DMS79 treated with DMSO at 0.1 percent for 48 hours (cell line): ENCODE data around the gene ESRRB.

Source experiments
- DNase-seq: peaks from one replicate; lab custom pipeline; 2025; lab: John Stamatoyannopoulos, UW

Gene ESRRB

DNA sequence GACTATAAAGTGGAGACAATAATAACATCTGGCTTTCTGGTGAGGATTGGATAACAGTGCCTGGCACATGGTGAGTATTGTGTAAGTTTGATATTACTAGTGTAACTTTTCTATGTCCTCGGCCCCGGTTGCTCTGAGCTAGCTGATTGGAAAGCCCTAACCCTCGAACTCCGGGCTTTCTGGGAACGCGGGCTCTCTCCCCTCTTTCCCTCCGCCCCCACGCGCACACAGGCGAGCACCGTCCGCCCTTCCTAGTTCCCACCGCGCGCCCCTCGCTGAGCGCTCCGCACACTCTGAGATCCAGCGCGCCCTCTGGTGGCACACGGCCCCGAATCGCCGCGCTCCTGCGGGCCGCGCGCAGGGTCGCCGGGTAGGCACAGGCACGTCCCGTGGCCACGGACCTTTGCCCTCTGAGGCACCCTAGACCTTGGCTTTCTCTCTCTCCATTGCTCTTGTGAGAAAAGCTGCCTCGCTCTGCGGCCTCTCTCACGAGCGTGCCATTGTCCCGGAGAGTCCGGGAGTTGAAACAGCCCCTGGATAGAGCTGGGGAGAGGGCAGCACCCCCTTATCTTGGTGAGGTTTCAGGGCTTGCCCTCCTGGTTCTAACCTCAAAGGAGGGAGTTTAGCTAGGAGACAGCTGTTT, 23.2 kb upstream of the ESRRB start:
- DNase-seq: peak; percentile 62

DNA sequence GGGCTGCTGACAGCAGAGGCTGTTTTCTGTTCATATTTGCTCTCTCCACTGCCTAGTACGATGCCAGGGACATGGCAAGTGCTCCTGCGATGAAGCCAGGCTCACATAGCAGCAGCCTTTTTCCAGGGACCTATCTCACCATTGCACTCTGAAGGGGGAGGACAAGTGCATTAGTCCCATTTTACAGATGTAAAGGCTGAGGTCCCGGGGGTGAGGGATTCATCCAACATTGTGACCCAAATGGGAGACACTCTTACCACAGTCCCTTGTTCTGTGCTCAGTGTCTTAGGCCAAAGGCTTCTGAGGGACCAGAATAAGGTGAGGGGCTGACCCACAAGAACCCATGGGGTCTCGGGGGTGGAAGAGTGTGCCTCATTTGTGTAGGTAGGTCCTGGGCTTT, 21.6 kb upstream of the ESRRB start:
- DNase-seq: no peak

DNA sequence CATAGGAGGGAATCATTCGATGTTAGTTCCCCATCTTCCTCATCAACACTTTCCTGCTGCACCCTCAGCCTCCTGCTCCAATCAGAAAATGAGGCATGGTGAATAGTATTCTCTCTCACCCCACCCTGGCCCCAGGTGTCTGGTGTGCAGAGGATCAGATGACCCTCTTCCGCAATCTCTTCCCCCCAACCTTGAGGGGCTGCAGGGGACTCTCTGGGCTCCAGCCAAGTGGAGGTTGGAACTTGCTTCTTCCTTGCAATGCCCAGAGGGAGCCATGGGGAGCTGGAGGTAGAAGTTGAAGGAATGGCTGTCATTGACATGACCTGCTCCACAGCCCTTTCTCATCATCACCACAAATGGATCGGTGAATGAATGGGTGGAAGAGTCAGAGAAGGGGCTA, 20.2 kb upstream of the ESRRB start:
- no peak for DNase-seq

DNA sequence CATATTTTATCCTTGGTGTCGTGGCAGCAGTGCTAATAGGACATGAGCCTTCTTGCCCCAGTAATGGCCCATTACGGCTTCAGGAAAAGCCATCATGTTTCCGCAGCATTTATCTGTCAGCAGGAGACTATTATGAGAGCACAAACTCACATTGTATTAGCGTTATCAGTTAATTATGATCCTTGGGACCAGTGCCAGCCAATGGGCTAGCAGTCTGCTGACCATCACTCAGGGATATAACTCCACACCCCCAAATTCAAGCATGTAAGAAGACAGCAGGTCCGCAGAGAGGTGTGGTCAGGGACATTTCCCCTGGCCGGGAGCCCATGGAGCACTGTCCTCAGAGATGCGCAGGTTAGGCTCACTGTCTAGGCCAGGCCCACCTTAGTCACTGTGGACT, 4.9 kb upstream of the ESRRB start:
- DNase-seq: no peak

DNA sequence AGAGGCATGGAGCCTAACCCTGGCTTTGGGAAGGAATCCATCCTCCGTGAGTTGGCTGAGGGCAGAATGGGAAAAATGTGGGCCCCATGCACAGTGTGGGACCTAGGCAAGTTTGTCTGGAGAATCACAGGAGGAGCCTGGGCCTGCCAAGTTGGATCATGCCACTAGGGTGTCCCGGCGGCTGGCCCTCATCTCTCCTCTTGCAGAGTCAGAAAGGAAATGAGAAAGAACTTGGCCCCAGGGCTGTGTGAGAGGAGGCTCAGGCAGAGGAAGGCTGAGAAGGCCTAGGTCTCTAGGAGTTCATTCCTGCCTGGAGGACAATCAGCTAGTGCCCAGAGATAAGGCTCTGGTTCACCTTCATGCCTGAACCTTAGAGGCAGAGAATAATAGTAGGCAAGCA, 2.5 kb upstream of the ESRRB start:
- DNase-seq: no peak

DNA sequence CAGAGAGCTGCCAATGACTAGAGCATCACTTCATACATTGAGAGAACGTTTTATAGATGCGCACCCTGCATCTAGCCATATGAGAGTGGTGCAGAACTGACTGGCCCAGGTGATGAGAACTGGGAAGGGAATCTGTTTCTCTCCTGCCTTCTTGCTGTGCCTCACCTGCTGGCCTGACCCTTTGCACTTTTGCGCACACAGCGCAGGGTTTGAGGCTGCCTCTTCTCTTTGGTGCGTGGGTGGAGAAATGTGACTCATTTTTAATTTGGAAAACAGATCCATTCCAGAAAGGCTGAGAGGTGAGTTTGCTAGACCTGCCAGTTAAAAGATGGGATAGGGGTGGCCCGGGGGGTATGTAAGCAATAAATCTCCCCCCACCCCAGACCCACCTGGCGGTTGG, 453 bp upstream of the ESRRB start:
- no peak for DNase-seq

DNA sequence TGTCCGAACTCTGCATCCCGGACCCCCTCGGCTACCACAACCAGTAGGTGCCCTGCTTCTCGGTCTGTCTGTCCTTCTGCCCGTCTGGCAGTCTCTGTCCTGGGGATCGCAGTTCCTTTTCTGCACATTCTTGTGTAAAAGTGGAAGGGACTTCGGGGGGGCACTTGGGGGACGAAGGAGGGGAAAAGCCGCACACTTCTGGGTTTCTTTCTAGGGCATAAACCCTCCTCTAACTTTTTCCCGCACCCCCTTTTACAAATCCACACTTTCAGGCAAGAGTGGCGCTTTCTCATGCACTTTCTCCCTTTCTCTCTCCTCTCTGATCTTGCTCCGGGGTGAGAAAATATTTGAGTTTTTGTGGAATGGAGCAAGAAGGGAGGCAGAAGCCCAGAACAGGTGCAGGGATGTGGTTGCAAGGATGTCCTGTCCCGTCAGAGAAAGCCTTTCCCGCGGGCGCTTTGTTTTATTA, 506 bp downstream of the ESRRB start:
- DNase-seq: no peak

DNA sequence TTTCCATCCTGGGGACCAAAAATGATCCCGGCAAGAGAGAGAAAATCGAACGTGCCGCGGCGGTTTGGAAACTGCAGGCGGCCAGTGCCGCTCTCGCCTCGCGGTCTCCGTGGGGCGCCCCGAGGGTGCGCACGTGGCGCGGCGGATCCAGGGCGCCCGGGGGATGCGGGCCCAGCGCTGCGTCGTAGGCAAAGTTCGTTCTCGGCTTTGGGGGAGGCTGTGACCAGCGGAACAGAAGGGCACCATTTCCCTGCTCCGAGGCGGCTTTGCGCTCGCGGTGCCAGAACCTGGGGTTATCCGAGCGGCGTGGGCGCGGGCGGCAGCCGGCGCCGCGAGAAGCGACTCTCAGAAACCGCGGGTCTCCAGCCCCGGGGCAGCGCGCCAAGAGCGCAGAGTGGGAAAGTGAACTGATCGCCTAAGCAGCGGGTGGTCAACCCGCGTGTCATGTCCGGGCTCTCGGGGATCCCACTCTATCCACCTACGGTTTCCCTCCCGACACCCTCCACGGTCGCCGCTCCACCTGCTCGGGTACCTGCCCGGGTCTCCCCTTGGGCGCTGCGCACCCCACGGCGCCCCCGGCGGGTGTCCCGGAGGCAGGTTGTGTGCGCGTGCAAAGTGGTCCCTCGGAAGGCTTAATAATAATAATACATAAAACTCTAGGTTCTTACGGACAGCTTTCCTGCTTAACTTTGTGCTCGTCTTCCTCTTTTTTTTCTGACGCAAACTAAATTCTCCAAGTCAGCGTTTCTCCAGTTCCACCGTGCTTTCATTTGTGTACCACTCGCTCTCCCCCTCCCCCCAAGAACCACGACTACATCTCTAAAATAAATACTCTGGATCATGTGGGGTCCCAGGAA, 1.2 kb downstream of the ESRRB start:
- no peak for DNase-seq

DNA sequence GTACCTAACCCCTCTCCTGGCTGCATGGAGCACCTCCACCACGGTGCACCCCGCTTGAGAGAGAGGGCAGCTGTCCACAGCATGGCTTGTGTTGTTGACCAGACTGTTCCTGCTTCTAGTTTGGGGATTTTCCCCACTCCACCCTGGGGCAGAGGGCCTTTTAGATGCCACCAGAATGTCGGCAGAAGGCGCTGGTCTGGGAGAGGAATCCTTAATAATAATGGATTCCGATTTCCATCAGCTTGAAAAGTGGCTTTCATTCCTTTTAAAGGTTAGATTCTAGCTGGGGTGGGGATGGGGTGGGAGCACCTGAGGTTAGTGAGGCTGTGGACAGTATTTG, 1.8 kb downstream of the ESRRB start:
- DNase-seq: no peak

DNA sequence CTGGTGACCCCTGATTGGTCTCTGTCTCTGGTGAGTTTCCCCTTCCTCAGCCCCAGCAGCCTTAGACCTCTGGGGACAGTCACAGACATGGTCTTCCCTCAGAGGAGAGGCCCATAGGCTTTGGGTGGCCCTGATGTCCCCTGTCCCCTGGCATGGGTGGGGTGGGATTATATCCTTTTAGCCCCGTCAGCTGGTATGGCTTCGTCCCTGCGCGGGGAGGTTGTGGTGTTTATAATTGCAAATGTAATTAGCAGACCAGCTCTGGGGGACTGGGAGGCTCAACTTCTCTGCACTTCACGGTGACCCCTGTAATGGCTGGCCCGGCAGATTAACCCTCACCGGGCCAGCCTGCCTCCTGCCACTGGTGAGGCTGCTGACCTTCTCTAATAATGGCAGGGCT, 5.1 kb downstream of the ESRRB start:
- DNase-seq: no peak

DNA sequence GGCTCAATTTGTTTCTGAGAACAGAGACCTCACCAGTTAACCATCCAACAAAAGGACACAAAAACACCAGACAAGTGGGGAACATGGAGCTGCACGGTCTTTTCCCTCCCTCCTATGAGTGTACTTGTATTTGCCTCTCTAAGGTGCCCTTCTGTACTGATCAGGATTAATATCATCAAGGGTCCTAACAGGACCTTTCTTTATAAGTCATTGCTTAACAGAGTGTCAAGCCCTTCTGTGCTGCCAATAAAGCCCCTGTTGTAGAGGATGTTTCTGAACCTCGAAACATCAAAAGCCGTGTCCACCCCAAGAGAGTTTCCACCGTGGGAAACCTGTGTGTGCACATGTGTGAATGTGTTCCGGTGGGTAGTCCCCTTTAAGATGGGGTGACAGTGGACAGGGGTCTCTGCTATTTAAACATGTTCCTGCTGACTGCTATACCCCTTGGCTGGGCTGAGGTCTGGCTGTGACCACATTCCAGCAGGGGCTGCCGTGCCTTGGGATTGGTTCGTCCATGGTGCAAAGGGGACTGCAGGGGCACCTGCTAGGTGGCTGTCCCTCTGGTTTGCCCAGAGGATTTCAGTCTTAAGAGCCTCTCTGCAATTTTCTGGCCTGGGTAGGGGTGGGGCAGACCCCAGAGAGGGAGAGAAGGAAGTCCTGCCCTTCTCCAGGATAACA, 6.0 kb downstream of the ESRRB start:
- DNase-seq: no peak

DNA sequence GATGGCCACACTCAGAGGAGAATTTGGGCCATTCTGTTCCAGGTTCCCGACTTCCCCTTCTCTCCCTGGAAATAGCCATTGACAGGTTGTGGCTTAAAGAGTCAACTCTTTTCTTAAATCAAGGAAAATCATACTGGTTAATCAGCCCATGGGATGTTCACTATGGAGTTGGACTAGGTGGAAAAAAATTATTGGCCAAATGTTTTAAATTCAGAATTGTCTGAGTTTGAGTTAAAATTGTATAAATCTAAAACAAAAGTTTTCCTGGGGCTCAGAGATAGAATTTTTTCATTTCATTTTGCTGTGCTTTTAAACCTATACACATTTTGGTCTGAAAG, 6.5 kb downstream of the ESRRB start:
- DNase-seq: no peak

DNA sequence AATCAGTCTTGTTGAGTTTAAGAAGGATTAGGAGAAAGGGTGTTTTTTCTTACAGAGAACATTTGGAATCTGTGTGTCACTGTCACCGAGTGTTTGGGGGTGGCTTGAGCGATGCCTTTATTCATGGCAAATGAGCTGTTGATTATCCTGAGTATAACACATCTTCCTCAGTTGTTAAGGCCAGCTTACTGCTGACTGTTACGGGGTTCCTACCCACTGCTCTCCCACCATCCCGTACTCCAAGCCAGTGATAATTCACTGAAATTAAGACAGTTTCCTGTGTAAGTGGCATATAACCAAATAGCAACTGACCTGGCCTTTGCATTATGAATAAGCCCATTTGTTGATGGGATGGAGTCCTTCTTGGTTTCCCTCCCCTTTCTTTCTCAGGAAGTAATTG, 9.5 kb downstream of the ESRRB start:
- no peak for DNase-seq

DNA sequence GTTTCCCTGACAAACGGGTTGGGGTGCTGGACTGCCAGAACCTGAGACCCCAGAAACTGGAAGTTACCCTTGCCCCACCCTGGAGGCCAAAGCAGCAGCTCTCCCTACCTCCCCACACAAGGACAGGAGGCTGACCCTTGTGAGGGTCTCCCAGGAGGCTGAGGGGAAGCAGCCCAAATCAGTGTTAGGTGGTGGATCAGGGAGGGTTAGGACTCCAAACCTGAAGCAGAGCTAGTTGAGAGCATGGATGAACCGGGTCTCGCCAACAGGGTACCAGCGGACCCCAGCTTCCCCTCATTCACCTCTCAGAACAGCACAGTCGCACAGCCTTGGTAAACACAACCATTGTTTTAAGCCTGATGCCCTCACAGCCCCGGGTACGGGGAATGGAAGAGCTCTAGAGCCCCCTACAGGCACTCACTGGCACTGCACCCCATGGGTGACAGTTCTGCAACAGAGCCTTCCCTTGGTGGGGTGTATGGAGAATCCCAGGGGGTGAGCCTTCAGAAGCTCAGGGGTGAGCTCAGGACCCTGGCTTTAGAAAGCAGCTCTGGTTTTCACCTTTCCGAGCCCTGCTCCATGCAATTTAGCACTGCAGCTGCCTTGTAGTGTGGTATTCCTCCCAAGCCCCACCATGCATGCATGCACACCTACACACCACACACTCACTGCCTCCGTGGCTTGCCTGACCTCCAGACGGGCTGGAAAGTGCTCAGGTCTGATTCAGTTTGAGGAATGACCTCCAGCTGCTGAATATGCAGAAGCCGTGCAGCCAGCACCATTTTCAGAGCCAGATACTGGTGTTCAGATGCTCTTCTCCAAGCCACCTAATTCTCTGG, 11.2 kb downstream of the ESRRB start:
- peak; percentile 69 for DNase-seq

DNA sequence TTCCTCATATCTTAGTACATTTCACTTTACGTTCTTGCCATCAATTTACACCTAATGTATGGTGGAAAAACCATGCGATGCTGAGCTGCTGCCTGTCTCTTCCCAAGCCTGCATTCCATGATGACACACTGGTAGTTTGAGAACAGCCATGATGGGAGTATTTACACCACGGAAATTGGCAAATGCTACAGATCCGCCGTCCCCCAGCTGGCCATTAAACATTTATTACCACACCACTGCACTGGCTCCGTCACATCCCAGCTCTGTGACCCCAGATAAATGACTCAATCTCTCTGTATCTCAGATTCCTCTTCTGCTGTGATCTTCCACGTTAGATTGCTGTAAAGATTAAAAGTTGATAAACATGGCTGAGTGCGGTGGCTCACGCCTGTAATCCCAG, 13.9 kb downstream of the ESRRB start:
- no peak for DNase-seq

DNA sequence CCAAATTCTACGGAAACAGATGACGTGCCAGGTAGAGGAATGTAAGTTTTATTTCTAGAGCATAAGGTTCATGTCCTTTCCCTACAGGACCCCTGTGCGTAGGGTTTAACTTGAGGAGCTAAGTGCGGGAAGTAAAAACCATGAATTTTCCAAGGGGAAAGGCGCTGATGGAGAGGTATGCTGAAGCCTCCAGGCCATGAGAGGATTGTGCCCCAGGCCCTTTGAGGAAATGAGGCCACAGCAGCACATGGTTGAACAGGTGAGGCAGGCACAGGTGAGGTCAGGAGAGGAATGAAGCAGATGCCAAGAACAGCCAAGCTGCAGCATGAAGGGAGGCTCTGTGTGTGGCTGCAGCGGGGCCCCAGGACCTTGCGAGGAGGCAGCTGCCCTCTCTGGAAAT, 14.7 kb downstream of the ESRRB start:
- no peak for DNase-seq

DNA sequence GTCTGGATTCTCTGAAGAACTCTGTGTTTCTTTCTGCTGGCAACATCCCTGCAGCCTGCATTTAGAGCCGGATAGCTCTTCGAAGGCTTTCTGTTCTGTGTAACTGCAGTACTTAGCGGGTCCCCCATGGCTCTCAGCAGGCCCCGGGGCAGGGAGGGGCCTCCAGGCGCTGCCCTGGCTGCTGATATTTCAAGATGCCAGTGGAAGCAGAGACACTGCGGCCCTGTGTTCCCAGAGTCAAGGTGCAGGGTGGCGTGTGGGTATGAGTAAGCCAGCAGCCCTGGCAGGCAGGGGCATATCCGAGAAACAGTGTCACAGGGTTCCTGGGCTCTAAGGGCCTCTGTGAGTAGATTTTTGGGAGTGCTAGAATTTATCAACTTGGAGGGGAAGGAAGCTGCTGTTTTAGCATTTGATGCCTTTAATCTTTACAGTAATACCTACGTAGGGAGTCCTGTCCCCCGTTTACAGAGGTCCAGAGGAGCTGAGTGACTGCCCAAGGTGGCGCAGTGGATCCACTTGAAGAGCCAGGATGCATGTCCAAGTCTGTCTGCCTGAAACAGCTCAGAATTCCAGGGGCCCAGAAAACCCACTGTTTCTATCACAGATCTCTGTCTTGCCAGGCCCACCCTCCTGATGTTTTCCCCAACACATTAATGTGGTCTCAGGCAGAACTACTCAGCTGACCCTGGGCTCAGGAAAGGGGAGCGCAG, 16.2 kb downstream of the ESRRB start:
- DNase-seq: no peak

DNA sequence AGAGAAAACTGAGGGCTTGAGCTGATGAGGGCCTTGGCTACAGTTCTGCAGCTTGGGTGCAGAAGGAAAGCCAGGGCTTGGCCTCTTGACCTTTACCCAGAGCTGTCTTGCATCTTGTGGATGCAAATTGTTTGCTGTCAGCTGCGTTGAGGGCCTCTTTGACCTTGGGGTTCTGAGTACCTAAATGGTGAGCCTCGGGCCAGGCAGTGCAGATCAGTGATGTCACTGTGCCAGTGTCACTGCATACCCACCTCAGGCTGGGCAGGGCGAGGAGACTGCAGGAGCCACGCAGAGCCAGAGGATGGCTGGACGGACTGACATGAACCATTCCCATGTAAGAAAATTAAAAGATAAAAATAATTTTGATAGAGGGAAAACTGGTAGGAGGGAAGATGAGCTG, 18.6 kb downstream of the ESRRB start:
- no peak for DNase-seq

DNA sequence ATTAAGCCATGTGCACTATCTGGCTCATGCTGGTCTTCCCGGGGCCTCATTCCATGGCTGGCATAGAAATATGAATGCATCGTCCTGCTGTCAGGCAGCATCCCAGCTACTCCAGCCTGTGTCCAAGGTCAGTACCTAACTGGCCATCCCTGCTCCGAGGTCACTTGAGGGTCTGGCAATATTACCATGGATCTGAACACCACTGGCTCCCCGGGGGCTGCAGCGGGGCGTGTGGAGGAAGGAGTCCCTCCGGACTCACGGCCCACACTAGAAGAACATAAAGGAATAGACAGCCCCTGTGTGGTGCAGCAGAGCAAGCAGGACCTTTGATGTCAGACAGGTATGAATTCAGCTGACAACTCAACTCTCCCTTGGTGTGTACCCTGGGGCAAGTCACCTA, 19.2 kb downstream of the ESRRB start:
- no peak for DNase-seq

DNA sequence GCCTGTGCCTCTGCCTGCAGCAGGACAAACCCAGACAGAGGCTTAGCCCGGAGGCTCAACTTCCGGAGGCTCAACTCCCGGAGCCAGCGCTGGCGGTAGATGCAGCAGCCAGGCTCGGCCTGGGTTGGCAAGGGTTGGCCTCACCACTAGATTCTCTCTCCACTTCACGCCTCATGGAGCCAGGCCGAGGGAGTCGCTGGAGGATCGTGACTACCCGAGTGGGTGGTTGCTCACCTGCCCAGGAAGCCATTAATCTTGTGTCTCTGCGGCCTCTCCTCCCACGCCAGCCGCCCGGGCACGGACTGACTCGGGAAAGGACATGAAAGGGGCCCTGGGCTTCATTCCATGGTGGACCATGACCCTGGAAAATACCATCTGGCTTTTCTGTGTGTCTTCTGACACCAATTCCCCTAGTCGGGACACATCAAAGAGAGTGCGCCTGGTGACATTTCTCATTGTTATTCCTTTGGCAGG, 20.8 kb downstream of the ESRRB start:
- no peak for DNase-seq

DNA sequence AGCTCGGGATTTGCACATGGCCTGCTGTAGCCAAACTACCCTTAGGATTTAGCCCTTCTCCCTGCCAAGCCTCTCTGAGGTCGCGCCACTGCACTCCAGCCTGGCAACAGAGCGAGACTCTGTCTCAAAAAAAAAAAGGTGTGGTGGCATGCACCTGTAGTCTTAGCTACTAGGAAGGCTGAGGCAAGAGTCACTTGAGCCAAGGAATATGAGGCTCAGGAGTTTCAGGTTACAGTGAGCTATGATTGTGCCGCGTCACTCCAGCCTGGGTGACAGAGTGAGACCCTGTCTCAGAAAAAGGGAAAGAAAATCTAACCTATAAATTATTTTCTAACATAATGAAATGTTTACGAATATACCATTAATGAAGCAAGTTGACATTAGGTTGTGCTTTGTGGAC, 29.7 kb downstream of the ESRRB start:
- peak; percentile 95 for DNase-seq
